ENCODE results near the gene SLC15A1. TPM values are rescaled to one million over a fixed set of nuclear protein-coding genes. Genes with fewer than 3 reads are reported as not detected.

Gene SLC15A1
- total RNA-seq, 2 donors from 2014 or later: not detected

GRCh38 chr13:98768522-98768921 lies 16.1 kb upstream of the SLC15A1 start:
- Histone ChIP-seq H3K27me3 (no peaks in the 10 kb centered on the region), H3K36me3 (no peaks in the 10 kb centered on the region), H3K4me1 (no peaks in the 10 kb centered on the region), H3K4me3 (no peak overlapping the region), H3K27ac (no peak overlapping the region), H3K9me3 (no peaks in the 10 kb centered on the region)
- no peak for DNase-seq (ENCODE audit: low spot score)
- TF ChIP-seq CTCF (IDR thresholded peaks at IDR 0.05): no peak

GRCh38 chr13:98766697-98767096 lies 14.2 kb upstream of the SLC15A1 start:
- Histone ChIP-seq H3K36me3 (no peaks in the 10 kb centered on the region), H3K27ac (no peak overlapping the region), H3K4me3 (no peak overlapping the region), H3K27me3 (no peaks in the 10 kb centered on the region), H3K4me1 (no peaks in the 10 kb centered on the region), H3K9me3 (no peaks in the 10 kb centered on the region)
- DNase-seq (ENCODE audit: low spot score): no peak
- TF ChIP-seq CTCF (IDR thresholded peaks at IDR 0.05): no peak

GRCh38 chr13:98765996-98766519 lies 13.6 kb upstream of the SLC15A1 start:
- Histone ChIP-seq H3K4me3 (no peak overlapping the region), H3K36me3 (no peaks in the 10 kb centered on the region), H3K4me1 (no peaks in the 10 kb centered on the region), H3K27ac (no peak overlapping the region), H3K9me3 (no peaks in the 10 kb centered on the region), H3K27me3 (no peaks in the 10 kb centered on the region)
- no peak for DNase-seq (ENCODE audit: low spot score)
- TF ChIP-seq CTCF (IDR thresholded peaks at IDR 0.05): no peak

- Histone ChIP-seq H3K27ac (no peak overlapping the region), H3K4me1 (no peaks in the 10 kb centered on the region), H3K27me3 (no peaks in the 10 kb centered on the region), H3K36me3 (no peaks in the 10 kb centered on the region), H3K9me3 (peaks cover 0 to 4% of the 10 kb centered on the region in 2 donors), H3K4me3 (peak overlapping the region in 1 of 2 donors; percentile 3)
- DNase-seq (ENCODE audit: low spot score): no peak
- TF ChIP-seq CTCF (IDR thresholded peaks at IDR 0.05): no peak
Observed at GRCh38 chr13:98761986-98762616, 9.6 kb upstream of the SLC15A1 start.

GRCh38 chr13:98761126-98761985 lies 8.9 kb upstream of the SLC15A1 start:
- DNase-seq (ENCODE audit: low spot score): no peak
- Histone ChIP-seq H3K36me3 (no peaks in the 10 kb centered on the region), H3K4me1 (no peaks in the 10 kb centered on the region), H3K4me3 (peak overlapping the region in 1 of 2 donors; percentile 3), H3K9me3 (peaks cover 0 to 4% of the 10 kb centered on the region in 2 donors), H3K27ac (no peak overlapping the region), H3K27me3 (no peaks in the 10 kb centered on the region)
- TF ChIP-seq CTCF (IDR thresholded peaks at IDR 0.05): no peak
